Activated T-helper 2 cell treated with anti-CD3 and anti-CD28 coated beads, Interferon-gamma antibody, Interleukin-2, Interleukin-4, amounts not matched to agents 10 μg/mL and 5 μg/mL and 100 μg/mL, durations not matched to agents 14 hours and 24 hours and 36 hours (primary cell): ENCODE data around the gene RRP7A. TPM values are rescaled to one million over a fixed set of nuclear protein-coding genes. Genes with fewer than 3 reads are reported as not detected.
A peak's percentile ranks its signal among the peaks of the same experiment; 100 is the strongest.
"Not testable (repeated sequence)": the region's sequence is repeated elsewhere in the genome, so short reads cannot be mapped to it uniquely, and the experiment has no call there.

Source experiments
- DNase-seq: peaks from one replicate; pipeline ENCODE4 v3.0.0; 2021; ENCODE audit warnings: low spot score
- H3K27ac Mint-ChIP-seq: one replicate; pipeline ENCODE4 v1.8.0; 2021; ENCODE audit warnings: mixed read lengths
- H3K27me3 Mint-ChIP-seq: one replicate; pipeline ENCODE4 v1.8.0; 2021; ENCODE audit warnings: low read depth, mixed read lengths
- H3K36me3 Mint-ChIP-seq: one replicate; pipeline ENCODE4 v1.8.0; 2021; ENCODE audit warnings: low read depth, mixed read lengths
- H3K4me1 Mint-ChIP-seq: one replicate; pipeline ENCODE4 v1.8.0; 2021; ENCODE audit warnings: low read depth, mixed read lengths
- H3K4me3 Mint-ChIP-seq: one replicate; pipeline ENCODE4 v1.8.0; 2021; ENCODE audit warnings: low read depth, mild to moderate bottlenecking, moderate library complexity, mixed read lengths
- H3K9me3 Mint-ChIP-seq: one replicate; pipeline ENCODE4 v1.8.0; 2021; ENCODE audit warnings: mixed read lengths
- intact Hi-C: fragments of 100-400 bp; cut with micrococcal nuclease; formaldehyde crosslinking; loops from one replicate; pipeline ENCODE4 v1.15.1; 2023
- total RNA-seq: library from RNA; stranded (reverse); gene quantifications from 2 replicates; pipeline ENCODE4 v1.2.3, GENCODE V29; 2022

Gene RRP7A
- total RNA-seq, 1 donor from 2014 or later = 110 TPM

GRCh38 chr22:42549331-42550060 lies 29.9 kb upstream of the RRP7A start:
- H3K4me1 Mint-ChIP-seq = peaks cover 12% of the 10 kb centered on the region
- no peaks in the 10 kb centered on the region for H3K36me3 Mint-ChIP-seq
- intact Hi-C loops = no loop called here
- no peak overlapping the region for H3K27ac Mint-ChIP-seq
- no peak for DNase-seq
- no peaks in the 10 kb centered on the region for H3K9me3 Mint-ChIP-seq
- H3K4me3 Mint-ChIP-seq = no peak overlapping the region
- H3K27me3 Mint-ChIP-seq = no peaks in the 10 kb centered on the region

- no peak overlapping the region for H3K27ac Mint-ChIP-seq
- peaks cover 12% of the 10 kb centered on the region for H3K4me1 Mint-ChIP-seq
- H3K9me3 Mint-ChIP-seq = no peaks in the 10 kb centered on the region
- intact Hi-C loops = no loop called here
- no peaks in the 10 kb centered on the region for H3K36me3 Mint-ChIP-seq
- H3K27me3 Mint-ChIP-seq = no peaks in the 10 kb centered on the region
- no peak overlapping the region for H3K4me3 Mint-ChIP-seq
- DNase-seq = no peak
These were observed 29.2 kb upstream of the RRP7A start for GRCh38 chr22:42548597-42549330.

- DNase-seq, H3K27ac Mint-ChIP-seq, H3K27me3 Mint-ChIP-seq: not testable (repeated sequence)
These were observed 28.5 kb upstream of the RRP7A start for GRCh38 chr22:42548126-42548525.

GRCh38 chr22:42547562-42547961 lies 28.0 kb upstream of the RRP7A start:
- no peaks in the 10 kb centered on the region for H3K36me3 Mint-ChIP-seq
- DNase-seq = no peak
- H3K9me3 Mint-ChIP-seq = no peaks in the 10 kb centered on the region
- H3K27ac Mint-ChIP-seq = no peak overlapping the region
- H3K4me3 Mint-ChIP-seq = no peak overlapping the region
- intact Hi-C loops = no loop called here
- H3K27me3 Mint-ChIP-seq = no peaks in the 10 kb centered on the region
- H3K4me1 Mint-ChIP-seq = peaks cover 9% of the 10 kb centered on the region

More at GRCh38 chr22:42548126-42548525, 28.5 kb upstream of the RRP7A start:
- intact Hi-C loops, H3K9me3 Mint-ChIP-seq, H3K36me3 Mint-ChIP-seq, H3K4me3 Mint-ChIP-seq: not testable (repeated sequence)
- H3K4me1 Mint-ChIP-seq = peaks cover 11% of the 10 kb centered on the region

- no peak for DNase-seq
- Mint-ChIP-seq H3K36me3 (no peaks in the 10 kb centered on the region), H3K4me3 (no peak overlapping the region), H3K27me3 (peaks cover 3% of the 10 kb centered on the region), H3K4me1 (no peaks in the 10 kb centered on the region), H3K27ac (no peak overlapping the region), H3K9me3 (no peaks in the 10 kb centered on the region)
- intact Hi-C loops = no loop called here
These were observed 25.1 kb upstream of the RRP7A start for GRCh38 chr22:42544686-42545085.

- H3K4me3 Mint-ChIP-seq, H3K9me3 Mint-ChIP-seq, H3K27me3 Mint-ChIP-seq, H3K36me3 Mint-ChIP-seq, DNase-seq, intact Hi-C loops, H3K27ac Mint-ChIP-seq: not testable (repeated sequence)
- peaks cover 10% of the 10 kb centered on the region for H3K4me1 Mint-ChIP-seq
These were observed 19.7 kb upstream of the RRP7A start for GRCh38 chr22:42539236-42539771.

- DNase-seq = not testable (repeated sequence)
These were observed 17.7 kb upstream of the RRP7A start for GRCh38 chr22:42537199-42537831.

GRCh38 chr22:42536634-42537033 lies 17.0 kb upstream of the RRP7A start:
- H3K36me3 Mint-ChIP-seq, H3K4me3 Mint-ChIP-seq, intact Hi-C loops, H3K27me3 Mint-ChIP-seq, H3K9me3 Mint-ChIP-seq, DNase-seq, H3K27ac Mint-ChIP-seq: not testable (repeated sequence)
- H3K4me1 Mint-ChIP-seq = peaks cover 28% of the 10 kb centered on the region

More at GRCh38 chr22:42537199-42537831, 17.7 kb upstream of the RRP7A start:
- H3K4me3 Mint-ChIP-seq, H3K27me3 Mint-ChIP-seq, intact Hi-C loops, H3K36me3 Mint-ChIP-seq, H3K9me3 Mint-ChIP-seq, H3K27ac Mint-ChIP-seq: not testable (repeated sequence)
- peaks cover 22% of the 10 kb centered on the region for H3K4me1 Mint-ChIP-seq

GRCh38 chr22:42536166-42536565 lies 16.6 kb upstream of the RRP7A start:
- intact Hi-C loops = no loop called here
- no peaks in the 10 kb centered on the region for H3K36me3 Mint-ChIP-seq

GRCh38 chr22:42535082-42535731 lies 15.6 kb upstream of the RRP7A start:
- H3K27me3 Mint-ChIP-seq, DNase-seq, H3K4me3 Mint-ChIP-seq, H3K9me3 Mint-ChIP-seq, H3K27ac Mint-ChIP-seq, H3K36me3 Mint-ChIP-seq, intact Hi-C loops: not testable (repeated sequence)
- peaks cover 28% of the 10 kb centered on the region for H3K4me1 Mint-ChIP-seq

More at GRCh38 chr22:42536166-42536565, 16.6 kb upstream of the RRP7A start:
- Mint-ChIP-seq H3K27ac (no peak overlapping the region), H3K4me3 (no peak overlapping the region), H3K27me3 (peaks cover 1% of the 10 kb centered on the region), H3K9me3 (no peaks in the 10 kb centered on the region), H3K4me1 (peaks cover 28% of the 10 kb centered on the region)
- no peak for DNase-seq

- Mint-ChIP-seq H3K4me1 (peaks cover 27% of the 10 kb centered on the region), H3K9me3 (no peaks in the 10 kb centered on the region), H3K36me3 (no peaks in the 10 kb centered on the region), H3K27ac (peak overlapping the region; percentile 91), H3K4me3 (peak overlapping the region; percentile 68), H3K27me3 (no peaks in the 10 kb centered on the region)
- intact Hi-C loops = no loop called here
- no peak for DNase-seq
These were observed 14.0 kb upstream of the RRP7A start for GRCh38 chr22:42533638-42533977.

- DNase-seq, H3K27me3 Mint-ChIP-seq, H3K4me3 Mint-ChIP-seq, intact Hi-C loops, H3K9me3 Mint-ChIP-seq, H3K36me3 Mint-ChIP-seq, H3K27ac Mint-ChIP-seq: not testable (repeated sequence)
- peaks cover 18% of the 10 kb centered on the region for H3K4me1 Mint-ChIP-seq
These were observed 11.9 kb upstream of the RRP7A start for GRCh38 chr22:42531401-42532084.
